Measurements from ENCODE around the gene CATSPERZ. TPM values are rescaled to one million over a fixed set of nuclear protein-coding genes. Genes with fewer than 3 reads are reported as not detected.

CATSPERZ gene
- total and polyA plus RNA-seq, 9 of the 15 experiments (the other 6 are each of a cell fraction or from before 2014, with no cell fraction given): 0.86 to 8.5 (median 3.5) TPM

GRCh38 chr11:64305075-64305690, 5.0 kb downstream of the CATSPERZ start, which contains the start of gene ESRRA (continued):
- TF ChIP-seq CBX3 (IDR thresholded peaks at IDR 0.05; ENCODE audit: borderline replicate concordance in 1 of 2, low read length in 2 of 2) (no peak), ZNF639 (CRISPR knock-in tag; conservative IDR thresholded peaks at IDR 0.05 in 1 of 2, IDR thresholded peaks at IDR 0.05 in 1 of 2) (no peak), ZNF12 (CRISPR knock-in tag; IDR thresholded peaks at IDR 0.05) (no peak), KDM4B (IDR thresholded peaks at IDR 0.05; ENCODE audit: borderline replicate concordance in 2 of 2, low read depth in 1 of 2) (no peak), EP300 (IDR thresholded peaks at IDR 0.05; ENCODE audit: low read length) (no peak), ZNF239 (CRISPR knock-in tag; IDR thresholded peaks at IDR 0.05) (no peak), SP1 (CRISPR knock-in tag; IDR thresholded peaks at IDR 0.05) (0 out of 2 replicates have a peak, but pooled peaks have one; percentile 40), CREB3L1 (IDR thresholded peaks at IDR 0.05; ENCODE audit: borderline replicate concordance, low read depth) (no peak), GMEB1 (CRISPR knock-in tag; IDR thresholded peaks at IDR 0.05) (no peak), YY1 (IDR thresholded peaks at IDR 0.05; ENCODE audit: borderline replicate concordance in 1 of 3, control insufficient read depth in 1 of 3, extremely low read depth in 1 of 3, insufficient read depth in 3 of 3, insufficient read length in 1 of 3, insufficient replicate concordance in 2 of 3, low read depth in 1 of 3, low read length in 2 of 3) (peak in 1 of 3 experiments; percentile 42), CBFB (CRISPR knock-in tag; IDR thresholded peaks at IDR 0.05) (no peak), SREBF2 (CRISPR knock-in tag; IDR thresholded peaks at IDR 0.05) (no peak), ZBTB12 (CRISPR knock-in tag; IDR thresholded peaks at IDR 0.05) (no peak), CC2D1A (IDR thresholded peaks at IDR 0.05) (no peak), NCOA2 (IDR thresholded peaks at IDR 0.05; ENCODE audit: partially characterized antibody in 2 of 2) (no peak), MEF2D (tag; conservative IDR thresholded peaks at IDR 0.05; ENCODE audit: low read depth) (no peak), CCAR2 (IDR thresholded peaks at IDR 0.05; ENCODE audit: low read depth, low read length) (no peak)
- TF ChIP-seq, protein P1, sequence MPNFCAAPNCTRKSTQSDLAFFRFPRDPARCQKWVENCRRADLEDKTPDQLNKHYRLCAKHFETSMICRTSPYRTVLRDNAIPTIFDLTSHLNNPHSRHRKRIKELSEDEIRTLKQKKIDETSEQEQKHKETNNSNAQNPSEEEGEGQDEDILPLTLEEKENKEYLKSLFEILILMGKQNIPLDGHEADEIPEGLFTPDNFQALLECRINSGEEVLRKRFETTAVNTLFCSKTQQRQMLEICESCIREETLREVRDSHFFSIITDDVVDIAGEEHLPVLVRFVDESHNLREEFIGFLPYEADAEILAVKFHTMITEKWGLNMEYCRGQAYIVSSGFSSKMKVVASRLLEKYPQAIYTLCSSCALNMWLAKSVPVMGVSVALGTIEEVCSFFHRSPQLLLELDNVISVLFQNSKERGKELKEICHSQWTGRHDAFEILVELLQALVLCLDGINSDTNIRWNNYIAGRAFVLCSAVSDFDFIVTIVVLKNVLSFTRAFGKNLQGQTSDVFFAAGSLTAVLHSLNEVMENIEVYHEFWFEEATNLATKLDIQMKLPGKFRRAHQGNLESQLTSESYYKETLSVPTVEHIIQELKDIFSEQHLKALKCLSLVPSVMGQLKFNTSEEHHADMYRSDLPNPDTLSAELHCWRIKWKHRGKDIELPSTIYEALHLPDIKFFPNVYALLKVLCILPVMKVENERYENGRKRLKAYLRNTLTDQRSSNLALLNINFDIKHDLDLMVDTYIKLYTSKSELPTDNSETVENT (CRISPR knock-in tag; IDR thresholded peaks at IDR 0.05): peak; percentile 55; the same call in 1 of the 2 replicates
